Endothelial cell of umbilical vein (primary cell): ENCODE results near the gene BMPR1B.

Source experiments
- EZH2 ChIP-seq: IDR thresholded peaks from 2 replicates; pipeline ENCODE4 v1.6.1; 2012; ENCODE audit warnings: borderline replicate concordance, low read depth, mild to moderate bottlenecking, moderate library complexity, low read length, inconsistent platforms; ENCODE audit not compliant: severe bottlenecking
- TF ChIP-seq, protein P1 (sequence below), 2 donors: IDR thresholded peaks; 1 replicate in 1 of 2; 2 replicates in 1 of 2; pipeline ENCODE4 v1.5.1; 2011; ENCODE audit warnings: low read length in 2 of 2, mild to moderate bottlenecking in 2 of 2, moderate library complexity in 2 of 2, control low read depth in 1 of 2, inconsistent platforms in 1 of 2, low read depth in 1 of 2; ENCODE audit not compliant: insufficient read depth in 1 of 2; ENCODE audit errors: extremely low read depth in 1 of 2

GRCh38 chr4:95107004-95107403, 349.2 kb downstream of the BMPR1B start:
- TF ChIP-seq, protein P1, sequence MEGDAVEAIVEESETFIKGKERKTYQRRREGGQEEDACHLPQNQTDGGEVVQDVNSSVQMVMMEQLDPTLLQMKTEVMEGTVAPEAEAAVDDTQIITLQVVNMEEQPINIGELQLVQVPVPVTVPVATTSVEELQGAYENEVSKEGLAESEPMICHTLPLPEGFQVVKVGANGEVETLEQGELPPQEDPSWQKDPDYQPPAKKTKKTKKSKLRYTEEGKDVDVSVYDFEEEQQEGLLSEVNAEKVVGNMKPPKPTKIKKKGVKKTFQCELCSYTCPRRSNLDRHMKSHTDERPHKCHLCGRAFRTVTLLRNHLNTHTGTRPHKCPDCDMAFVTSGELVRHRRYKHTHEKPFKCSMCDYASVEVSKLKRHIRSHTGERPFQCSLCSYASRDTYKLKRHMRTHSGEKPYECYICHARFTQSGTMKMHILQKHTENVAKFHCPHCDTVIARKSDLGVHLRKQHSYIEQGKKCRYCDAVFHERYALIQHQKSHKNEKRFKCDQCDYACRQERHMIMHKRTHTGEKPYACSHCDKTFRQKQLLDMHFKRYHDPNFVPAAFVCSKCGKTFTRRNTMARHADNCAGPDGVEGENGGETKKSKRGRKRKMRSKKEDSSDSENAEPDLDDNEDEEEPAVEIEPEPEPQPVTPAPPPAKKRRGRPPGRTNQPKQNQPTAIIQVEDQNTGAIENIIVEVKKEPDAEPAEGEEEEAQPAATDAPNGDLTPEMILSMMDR (IDR thresholded peaks at IDR 0.05; ENCODE audit: extremely low read depth in 1 of 2, insufficient read depth in 1 of 2, low read depth in 1 of 2, low read length in 2 of 2), result no peak
- TF ChIP-seq EZH2, result no peak
